T-helper 9 cell (primary cell): Measurements from ENCODE around the gene FAM3D.
A peak's percentile ranks its signal among the peaks of the same experiment; 100 is the strongest.

Source experiments
- DNase-seq: peaks from one replicate; pipeline ENCODE4 v3.0.0-alpha.2; 2020

Gene FAM3D

DNA sequence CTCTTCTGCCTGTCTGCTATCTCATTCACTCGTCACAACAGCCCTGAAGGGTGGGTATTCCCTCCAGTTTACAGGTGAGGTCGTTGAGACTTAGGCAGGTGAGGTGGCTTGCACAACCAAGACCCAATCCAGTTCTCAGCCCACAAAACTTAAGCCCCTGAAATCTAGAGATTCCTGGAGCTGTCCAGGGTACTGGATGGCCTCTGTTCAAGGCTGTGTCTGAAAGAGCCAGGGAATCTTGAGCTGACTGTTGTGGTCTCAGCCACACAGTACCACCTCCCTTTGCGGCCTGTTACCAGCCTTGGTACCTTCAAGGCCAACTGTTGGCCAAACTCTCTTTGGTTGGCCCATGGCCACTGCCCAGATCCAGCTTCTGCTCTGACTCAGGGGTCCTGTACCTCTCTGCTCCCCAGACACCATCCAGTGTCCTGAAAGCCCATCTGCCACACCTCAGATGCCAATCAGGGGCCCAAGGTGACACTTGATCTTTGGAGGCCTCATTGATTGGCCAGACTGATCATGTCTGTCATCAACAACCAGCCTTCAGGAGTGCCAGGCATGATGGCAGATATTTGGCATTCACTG, 78.5 kb downstream of the FAM3D start:
- no peak for DNase-seq

DNA sequence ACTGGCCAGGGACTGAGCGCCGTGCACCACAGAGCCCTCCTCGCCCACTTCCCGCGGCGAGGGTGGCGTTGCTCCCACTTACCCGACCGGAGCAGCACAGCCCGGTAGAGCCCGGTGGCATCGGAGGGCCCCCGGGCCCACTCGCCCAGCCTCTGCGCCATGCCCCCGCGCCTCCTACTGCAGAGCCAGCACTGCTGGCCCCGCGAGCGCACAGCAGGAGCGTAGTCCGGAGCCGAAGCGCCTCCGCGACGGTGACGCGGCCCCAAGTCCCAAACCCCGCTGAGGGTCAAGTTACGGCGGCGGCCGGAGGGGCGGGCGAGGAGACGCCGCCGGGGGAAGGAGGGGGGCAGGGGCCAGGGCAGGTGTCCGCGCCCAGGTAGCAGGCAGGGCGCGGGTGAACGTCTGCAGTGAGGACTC, 79.8 kb downstream of the FAM3D start:
- DNase-seq = no peak

DNA sequence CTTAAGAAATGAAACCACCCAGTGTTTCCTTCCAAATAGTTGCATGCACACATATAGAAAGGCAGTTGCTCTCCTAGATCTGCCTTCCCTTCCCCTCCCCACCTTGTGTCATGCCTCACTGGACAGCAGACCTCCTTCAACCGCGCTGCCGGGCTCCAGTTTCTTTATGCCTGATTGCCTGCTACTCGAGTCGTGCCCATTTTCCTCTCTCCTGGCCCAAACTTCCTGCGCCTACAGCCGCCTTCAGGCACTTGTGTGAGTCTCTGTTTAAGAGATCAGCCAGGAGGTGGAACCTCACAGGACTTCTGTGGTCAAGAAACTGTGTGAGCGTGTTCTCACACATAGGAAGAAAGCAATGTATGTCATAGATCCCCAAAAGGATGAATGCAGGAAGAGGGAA, 80.6 kb downstream of the FAM3D start:
- no peak for DNase-seq

DNA sequence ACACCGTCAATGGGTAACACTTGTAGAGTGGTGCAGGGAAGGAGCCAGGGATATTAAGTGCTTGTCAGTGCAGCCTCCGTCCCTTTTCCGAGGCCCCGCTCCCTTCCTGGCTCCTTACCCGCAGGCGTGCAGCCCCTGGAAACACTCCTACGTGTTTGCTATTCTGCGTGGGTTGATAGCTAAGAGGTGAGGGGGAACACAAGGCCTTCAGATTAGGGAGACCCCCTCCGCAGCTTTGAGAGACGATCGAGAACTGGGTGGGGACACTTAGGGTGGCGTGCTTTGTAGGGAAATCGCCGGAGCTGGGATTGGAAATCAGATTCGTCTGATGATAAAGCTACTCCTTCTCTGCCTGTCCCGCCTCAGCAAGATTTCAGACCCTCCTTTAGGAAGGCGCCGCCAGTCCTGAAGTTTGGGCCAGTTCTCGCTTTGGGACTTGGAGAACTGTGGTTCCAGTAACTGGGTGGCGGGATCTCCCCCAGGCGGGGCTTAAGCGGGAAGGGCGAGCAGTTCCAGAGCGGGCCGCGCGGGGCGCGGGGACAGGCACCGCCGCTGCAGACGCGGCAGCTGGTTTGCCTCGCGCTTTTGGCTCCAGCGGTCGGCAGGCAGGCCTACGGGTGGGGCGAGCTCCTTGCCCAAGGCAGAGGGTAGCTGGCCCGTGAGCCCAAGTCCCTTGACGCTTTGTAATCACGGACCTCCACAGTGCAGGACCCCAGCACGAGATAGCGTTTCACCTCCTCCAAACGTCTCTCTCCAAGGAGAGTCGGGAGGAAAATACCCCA, 81.4 kb downstream of the FAM3D start:
- DNase-seq = peak; percentile 32

DNA sequence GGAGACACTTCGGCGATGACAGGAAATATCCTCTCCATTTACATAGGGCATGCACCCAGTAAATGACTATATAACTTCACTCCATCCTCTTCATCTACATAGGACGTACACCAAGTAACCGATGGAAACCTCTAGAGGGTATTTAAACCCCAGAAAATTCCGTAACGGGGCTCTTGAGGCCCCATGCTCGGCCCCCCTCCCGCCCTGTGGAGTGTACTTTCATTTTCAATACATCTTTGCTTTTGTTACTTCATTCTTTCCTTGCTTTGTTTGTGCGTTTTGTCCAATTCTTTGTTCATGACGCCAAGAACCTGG, 81.9 kb downstream of the FAM3D start:
- DNase-seq = no peak
